Heart left ventricle (tissue), 16 donors: ENCODE results near the gene ANKRD33. TPM values are rescaled to one million over a fixed set of nuclear protein-coding genes. Genes with fewer than 3 reads are reported as not detected.
A peak's percentile ranks its signal among the peaks of the same experiment; 100 is the strongest.

Experiments
- ATAC-seq, 4 donors: fragments of 200-7000 bp; cut with Tn5 transposase; one replicate each; pipeline ENCODE4 v1.9.1; 2020 to 2022; ENCODE audit warnings: moderate library complexity in 4 of 4, mild to moderate bottlenecking in 3 of 4, moderate number of reproducible peaks in 1 of 4
- DNase-seq, 5 donors: peaks; one replicate each; pipeline ENCODE4 v3.0.0-alpha.2; 2020
- H3K27ac ChIP-seq, 12 donors: fragments of 200-600 bp; sonication (generic) in 4 of 12; one replicate each; pipeline versions ENCODE4 v1.5.0 to v1.8.0; 2016 to 2022; ENCODE audit warnings: mild to moderate bottlenecking in 2 of 12
- H3K27me3 ChIP-seq, 9 donors: fragments of 200-600 bp; sonication (generic) in 2 of 9; one replicate each; pipeline versions ENCODE4 v1.5.1 to v1.8.0; 2016 to 2022; ENCODE audit warnings: mild to moderate bottlenecking in 3 of 9
- H3K36me3 ChIP-seq, 9 donors: fragments of 200-600 bp; sonication (generic) in 2 of 9; one replicate each; pipeline versions ENCODE4 v1.5.0 to v1.8.0; 2018 to 2022; ENCODE audit warnings: mild to moderate bottlenecking in 2 of 9
- H3K4me1 ChIP-seq, 12 donors: fragments of 200-600 bp; sonication (generic) in 4 of 12; one replicate each; pipeline versions ENCODE4 v1.5.0 to v1.8.0; 2016 to 2022; ENCODE audit warnings: mild to moderate bottlenecking in 3 of 12
- H3K4me3 ChIP-seq, 12 donors: fragments of 200-600 bp; sonication (generic) in 4 of 12; one replicate each; pipeline versions ENCODE4 v1.5.0 to v1.8.0; 2017 to 2022; ENCODE audit warnings: mild to moderate bottlenecking in 9 of 12, moderate library complexity in 4 of 12
- H3K9me3 ChIP-seq, 12 donors: fragments of 200-600 bp; sonication (generic) in 4 of 12; one replicate each; pipeline versions ENCODE4 v1.5.0 to v1.8.0; 2016 to 2022; ENCODE audit warnings: mild to moderate bottlenecking in 1 of 12
- POLR2A ChIP-seq, 2 donors: fragments of 450-650 bp; IDR thresholded peaks; one replicate each; pipeline ENCODE4 v1.6.1; 2017; ENCODE audit warnings: antibody characterized with exemption in 2 of 2, mild to moderate bottlenecking in 2 of 2, moderate library complexity in 2 of 2
- WGBS, 4 donors: extraction: QIAGEN DNeasy Blood & Tissue Kit in 2 of 4; methylation state at CpG; one replicate each; pipeline versions ENCODE4 v1.1.5 to v1.1.7; 2013 to 2018; 5-methylcytosine and 5-hydroxymethylcytosine counted together
- intact Hi-C, 10 donors: fragments of 100-400 bp; cut with DNase I; formaldehyde crosslinking; loops; one replicate each; pipeline versions ENCODE4 v1.11.1 to v1.14.2; 2022
- polyA plus RNA-seq, 2 donors: library from polyadenylated mRNA; stranded (reverse); fragments of 200-250 nt; gene quantifications; one replicate each; pipeline ENCODE4 v1.2.3, GENCODE V29; 2013
- total RNA-seq, 9 donors: library from RNA; depleted of rRNA in 2 of 9; stranded (reverse); fragments of >200 nt in 2 of 9; fragmentation: NEBNext Ultra II Directional in 3 of 9; extraction: Animal tissue kit (Norgen Biotek cat#: 25700) in 3 of 9; gene quantifications; one replicate each; pipeline versions ENCODE4 v1.1.0 to v1.2.4, GENCODE V29; 2016 to 2023
- TF ChIP-seq, protein P1 (sequence below), 12 donors: fragments of 200-600 bp; sonication (generic) in 4 of 12; IDR thresholded peaks; one replicate each; pipeline versions ENCODE4 v1.5.0 to v1.8.0; 2018 to 2022; ENCODE audit warnings: antibody characterized with exemption in 12 of 12, mild to moderate bottlenecking in 5 of 12
- donor health status: ischemic (EF 13 %, LVEDD 7.1; RV severe dilation, severe dysfunction).
- donor health status: healthy with polysubstance abuse.
- donor health status: DM: no; HTN: yes; CAD: no.
- donor health status: DM: no; HTN: no; CAD: no.
- donor health status: ischemic (EF 25% LVEDD 6.9; RV normal size, moderate dysfunction).
- donor health status: ischemic (EF 25% LVEDD 5.7; RV mildly dilated, moderate dysfunction).
- donor health status: healthy.
- donor health status: DM: yes; HTN: yes; CAD: no.
- donor health status: ischemic (EF 35%, LVEDD 5.7; RV mildly dilated, moderate dysfunction).
- donor health status: nonischemic (EF 11% LVEDD 7.7; RV severe dilation, severe dysfunction).
- donor health status: DM: yes; HTN: yes; CAD: no.
- donor health status: PGD.
- donor health status: ischemic (EF 29% LVEDD 5.4; RV normal size, mild dysfunction).
- donor health status: nonischemic (EF 23%, LVEDD 6.1; RV moderate dilation, normal function).

The ANKRD33 gene
- total and polyA plus RNA-seq, 11 donors = not detected

DNA sequence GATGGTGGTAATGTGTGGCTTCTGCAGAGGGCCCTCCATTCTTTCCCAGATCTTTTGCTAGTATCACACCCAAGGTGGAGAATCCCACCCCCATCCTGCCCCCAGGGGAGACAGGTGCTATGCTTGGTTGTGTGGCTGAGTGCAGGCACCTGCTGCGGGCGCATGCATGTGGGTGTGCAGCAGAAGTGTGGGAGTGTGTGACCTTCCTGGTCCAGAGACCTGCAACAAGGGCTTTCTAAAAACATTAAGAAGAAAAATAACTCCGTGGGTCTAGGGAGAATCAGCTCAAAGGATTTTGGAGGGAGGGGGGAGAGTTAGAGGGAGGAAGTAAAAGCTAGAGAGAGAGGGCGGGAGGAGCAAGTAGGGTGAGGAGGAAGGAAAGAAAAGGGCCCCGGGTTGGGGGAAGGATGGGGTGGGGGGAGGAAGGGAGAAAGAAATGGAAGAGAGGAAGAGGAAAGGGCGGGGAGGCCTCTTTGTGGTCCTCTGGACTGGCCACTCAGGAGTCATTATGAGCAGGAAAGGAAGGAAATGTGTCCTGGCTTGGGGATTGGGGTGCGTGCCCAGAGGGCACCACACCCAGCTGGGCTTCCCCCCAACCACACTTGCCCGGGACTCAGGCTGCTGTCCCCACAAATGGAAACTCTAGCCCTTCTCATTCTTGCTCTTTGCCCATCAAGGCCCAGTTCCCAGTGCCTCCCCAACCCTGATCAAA, 36.3 kb upstream of the ANKRD33 start:
- peak overlapping the region in 10 of 12 donors; percentile 17 to 82 (median 60) for H3K27ac ChIP-seq
- no peaks in the 10 kb centered on the region for H3K36me3 ChIP-seq
- peaks cover 0 to 53% (median 36%) of the 10 kb centered on the region in 12 donors for H3K4me1 ChIP-seq
- no peak overlapping the region for H3K4me3 ChIP-seq
- peaks cover 0 to 33% (median 14%) of the 10 kb centered on the region in 9 donors for H3K27me3 ChIP-seq
- 53 to 58% (median 54%) methylated on average over 8 of the region's 8 CpGs for WGBS, 4 donors
- intact Hi-C loops = loop anchor here in 1 of 10 donors (2.0 kb wide), 1 partner anchor 19 kb away; no protein-coding TSS in a partner anchor
- TF ChIP-seq POLR2A (IDR thresholded peaks at IDR 0.05) = no peak
- TF ChIP-seq, protein P1, sequence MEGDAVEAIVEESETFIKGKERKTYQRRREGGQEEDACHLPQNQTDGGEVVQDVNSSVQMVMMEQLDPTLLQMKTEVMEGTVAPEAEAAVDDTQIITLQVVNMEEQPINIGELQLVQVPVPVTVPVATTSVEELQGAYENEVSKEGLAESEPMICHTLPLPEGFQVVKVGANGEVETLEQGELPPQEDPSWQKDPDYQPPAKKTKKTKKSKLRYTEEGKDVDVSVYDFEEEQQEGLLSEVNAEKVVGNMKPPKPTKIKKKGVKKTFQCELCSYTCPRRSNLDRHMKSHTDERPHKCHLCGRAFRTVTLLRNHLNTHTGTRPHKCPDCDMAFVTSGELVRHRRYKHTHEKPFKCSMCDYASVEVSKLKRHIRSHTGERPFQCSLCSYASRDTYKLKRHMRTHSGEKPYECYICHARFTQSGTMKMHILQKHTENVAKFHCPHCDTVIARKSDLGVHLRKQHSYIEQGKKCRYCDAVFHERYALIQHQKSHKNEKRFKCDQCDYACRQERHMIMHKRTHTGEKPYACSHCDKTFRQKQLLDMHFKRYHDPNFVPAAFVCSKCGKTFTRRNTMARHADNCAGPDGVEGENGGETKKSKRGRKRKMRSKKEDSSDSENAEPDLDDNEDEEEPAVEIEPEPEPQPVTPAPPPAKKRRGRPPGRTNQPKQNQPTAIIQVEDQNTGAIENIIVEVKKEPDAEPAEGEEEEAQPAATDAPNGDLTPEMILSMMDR (IDR thresholded peaks at IDR 0.05) = no peak
- no peaks in the 10 kb centered on the region for H3K9me3 ChIP-seq
- DNase-seq (peak in 3 of 5 donors; percentile 34 to 50 (median 42)), ATAC-seq (peak; percentile 9 to 44 (median 28))

DNA sequence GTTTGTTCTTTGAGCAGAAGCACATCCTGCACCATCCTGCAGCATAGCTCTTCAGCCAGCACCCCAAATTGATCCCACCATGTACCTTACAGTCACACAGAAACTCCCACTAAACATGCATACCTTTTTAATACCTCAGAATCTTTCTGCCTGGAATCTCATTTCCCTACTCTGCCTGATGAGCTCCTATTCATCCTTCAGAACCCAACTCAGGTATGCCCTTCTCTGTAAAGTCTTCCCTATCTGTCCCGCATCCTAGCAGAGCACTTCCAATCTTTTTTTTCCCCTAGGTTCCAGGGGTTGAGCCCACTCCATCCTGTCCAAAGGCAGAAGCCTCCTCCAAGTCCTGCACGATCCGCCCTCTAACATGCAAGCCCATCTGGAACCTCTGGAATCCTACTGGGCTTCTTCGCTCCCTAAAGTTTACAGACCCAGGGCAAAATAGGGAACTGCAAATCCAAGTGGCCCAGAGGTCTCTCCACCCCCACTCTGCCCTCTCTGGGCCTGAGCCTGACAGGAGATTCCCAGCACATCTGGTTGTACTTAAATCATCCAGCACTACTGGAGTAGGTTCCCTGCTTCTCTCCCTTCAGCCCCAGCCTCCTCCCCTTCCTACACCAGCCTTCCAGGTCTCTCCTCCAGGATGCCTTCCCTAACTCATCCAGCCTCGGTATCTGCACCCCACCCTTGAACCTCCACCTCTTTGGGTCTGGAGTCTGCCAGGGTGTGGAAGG, 35.3 kb upstream of the ANKRD33 start:
- intact Hi-C loops = no loop called here
- H3K9me3 ChIP-seq = no peaks in the 10 kb centered on the region
- 81 to 95% (median 89%) methylated on average over 5 of the region's 5 CpGs for WGBS, 4 donors
- peaks cover 0 to 43% (median 29%) of the 10 kb centered on the region in 12 donors for H3K4me1 ChIP-seq
- peak overlapping the region in 7 of 12 donors; percentile 43 to 82 (median 68) for H3K27ac ChIP-seq
- ATAC-seq (no peak), DNase-seq (no peak)
- no peak overlapping the region for H3K4me3 ChIP-seq
- TF ChIP-seq, protein P1 (IDR thresholded peaks at IDR 0.05) = no peak
- TF ChIP-seq POLR2A (IDR thresholded peaks at IDR 0.05) = no peak
- H3K27me3 ChIP-seq = peaks cover 0 to 28% (median 5%) of the 10 kb centered on the region in 9 donors
- H3K36me3 ChIP-seq = no peaks in the 10 kb centered on the region

DNA sequence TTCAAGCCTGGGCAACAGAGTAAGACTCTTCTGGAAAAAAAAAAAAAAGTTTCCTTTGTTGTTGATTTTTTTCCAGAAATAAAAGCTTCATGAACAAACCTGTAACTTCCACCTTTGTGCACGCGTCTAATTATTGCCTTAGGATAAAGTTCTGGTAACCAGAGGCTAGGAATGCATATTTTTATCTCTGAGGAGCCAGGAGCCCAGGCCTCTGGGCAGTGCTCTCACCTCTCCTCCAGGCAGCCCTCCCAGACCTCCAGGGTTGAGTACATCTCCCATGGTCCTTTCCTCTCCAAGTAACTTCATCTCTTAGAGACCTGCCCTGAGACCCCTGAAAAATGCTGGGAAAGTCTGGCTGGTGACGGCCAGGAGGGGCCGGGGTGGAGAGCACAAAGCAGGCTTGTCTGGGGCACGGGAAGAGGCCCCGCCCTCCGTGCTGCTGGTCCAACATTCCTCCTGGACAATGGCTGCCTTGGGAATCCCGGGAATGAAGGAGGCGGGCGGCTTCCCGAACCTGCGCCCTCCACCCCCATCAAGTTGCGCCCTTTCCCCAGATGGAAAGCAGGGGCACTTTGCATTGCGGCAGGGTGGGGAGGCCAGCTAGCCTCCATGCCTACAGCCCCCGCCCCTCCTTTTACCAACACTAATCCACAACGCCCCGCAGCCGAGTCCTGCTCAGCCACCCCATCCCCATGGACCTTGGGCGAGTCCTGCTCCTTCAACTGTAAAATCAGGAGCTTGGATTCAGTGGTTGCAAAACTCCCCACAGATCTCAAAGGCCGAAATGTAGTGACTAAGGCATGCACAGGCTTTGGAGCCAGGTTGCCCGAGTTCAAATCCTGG, 32.1 kb upstream of the ANKRD33 start:
- Histone ChIP-seq H3K36me3 (no peaks in the 10 kb centered on the region), H3K4me1 (peaks cover 0 to 29% (median 11%) of the 10 kb centered on the region in 12 donors), H3K27ac (peak overlapping the region in 6 of 12 donors; percentile 14 to 57 (median 38)), H3K27me3 (peaks cover 0 to 18% (median 0%) of the 10 kb centered on the region in 9 donors), H3K9me3 (no peaks in the 10 kb centered on the region), H3K4me3 (peak overlapping the region in 9 of 12 donors; percentile 28 to 45 (median 39))
- WGBS, 4 donors = 12 to 26% (median 22%) methylated on average over 16 to 21 of the region's 21 CpGs
- DNase-seq (peak in 2 of 5 donors; percentile 58 to 59), ATAC-seq (peak; percentile 49 to 76 (median 68))
- intact Hi-C loops = no loop called here
- TF ChIP-seq, protein P1 (IDR thresholded peaks at IDR 0.05) = no peak
- no peak for TF ChIP-seq POLR2A (IDR thresholded peaks at IDR 0.05)
